HuH-7.5 (cell line): ENCODE results near the gene ZNF415.
"Not testable (repeated sequence)": the region's sequence is repeated elsewhere in the genome, so short reads cannot be mapped to it uniquely, and the experiment has no call there.

Experiments
- DNase-seq: peaks from one replicate; pipeline ENCODE4 v3.0.0; 2011; ENCODE audit warnings: low spot score

Gene ZNF415

GRCh38 chr19:53132141-53132991 is at the start of gene ZNF415:
Gene ZNF415 (minus strand): TSS chr19:53132910. CDS start chr19:53122676, 10,234 bp downstream.
- peak; percentile 19 for DNase-seq

- DNase-seq: no peak
Measured at GRCh38 chr19:53182202-53182601, 49.5 kb upstream of the ZNF415 start.

GRCh38 chr19:53177986-53178385 is 45.3 kb upstream of the ZNF415 start:
- DNase-seq: no peak

GRCh38 chr19:53172889-53173288 is 40.2 kb upstream of the ZNF415 start:
- no peak for DNase-seq

GRCh38 chr19:53165691-53166091 is 33.0 kb upstream of the ZNF415 start:
- DNase-seq: no peak

GRCh38 chr19:53161123-53161522 is 28.4 kb upstream of the ZNF415 start:
- DNase-seq: no peak

GRCh38 chr19:53160350-53160749 is 27.6 kb upstream of the ZNF415 start:
- no peak for DNase-seq

GRCh38 chr19:53158119-53158656 is 25.5 kb upstream of the ZNF415 start:
- no peak for DNase-seq

- no peak for DNase-seq
Measured at GRCh38 chr19:53157626-53158025, 24.9 kb upstream of the ZNF415 start.

- no peak for DNase-seq
Measured at GRCh38 chr19:53156850-53157249, 24.1 kb upstream of the ZNF415 start.

GRCh38 chr19:53147645-53148044 is 14.9 kb upstream of the ZNF415 start:
- no peak for DNase-seq

GRCh38 chr19:53140351-53140750 is 7.6 kb upstream of the ZNF415 start:
- DNase-seq: no peak

GRCh38 chr19:53136432-53136831 is 3.7 kb upstream of the ZNF415 start:
- no peak for DNase-seq

- no peak for DNase-seq
Measured at GRCh38 chr19:53131727-53132126, 983 bp downstream of the ZNF415 start.

GRCh38 chr19:53131085-53131590 is 1.6 kb downstream of the ZNF415 start:
- no peak for DNase-seq

GRCh38 chr19:53130506-53130905 is 2.2 kb downstream of the ZNF415 start:
- DNase-seq: no peak

- DNase-seq: not testable (repeated sequence)
Measured at GRCh38 chr19:53126733-53127526, 5.8 kb downstream of the ZNF415 start.

- no peak for DNase-seq
Measured at GRCh38 chr19:53123400-53123799, 9.3 kb downstream of the ZNF415 start.

GRCh38 chr19:53112286-53112685 is 20.4 kb downstream of the ZNF415 start:
- no peak for DNase-seq

- DNase-seq: no peak
Measured at GRCh38 chr19:53109527-53109926, 23.2 kb downstream of the ZNF415 start.

GRCh38 chr19:53103234-53104203 is 29.2 kb downstream of the ZNF415 start, which contains the start of gene ZNF160:
Gene ZNF160 (minus strand): TSS chr19:53103422. CDS start chr19:53086276, 17,146 bp downstream.
- DNase-seq: peak; percentile 95
